Ectodermal cell (in vitro differentiated cells): ENCODE results near the gene NOL12.

Experiments used
- H3K27ac ChIP-seq: 2 replicates; pipeline ENCODE4 v1.7.0; 2013; ENCODE audit warnings: mild to moderate bottlenecking, low read depth, low read length; ENCODE audit not compliant: insufficient read depth, poor library complexity, severe bottlenecking
- H3K27me3 ChIP-seq: 2 replicates; pipeline ENCODE4 v1.7.0; 2013; ENCODE audit warnings: mild to moderate bottlenecking, low read length; ENCODE audit not compliant: insufficient read depth, control insufficient read depth, poor library complexity, severe bottlenecking
- H3K36me3 ChIP-seq: one replicate; pipeline ENCODE4 v1.7.0; 2013; ENCODE audit warnings: low read length; ENCODE audit not compliant: control insufficient read depth, insufficient read depth
- H3K4me1 ChIP-seq: one replicate; pipeline ENCODE4 v1.7.0; 2013; ENCODE audit warnings: low read length; ENCODE audit not compliant: control insufficient read depth, insufficient read depth
- H3K4me3 ChIP-seq: 2 replicates; pipeline ENCODE4 v1.7.0; 2013; ENCODE audit warnings: low read depth, low read length, control low read depth; ENCODE audit not compliant: insufficient read depth
- H3K9me3 ChIP-seq: 2 replicates; pipeline ENCODE4 v1.7.0; 2013; ENCODE audit warnings: mild to moderate bottlenecking, low read length, moderate library complexity; ENCODE audit not compliant: control insufficient read depth
- WGBS, 2 experiments: methylation state at CpG; one replicate each; pipeline ENCODE4 v1.1.7; 2013; ENCODE audit warnings: missing lambda C conversion rate in 2 of 2; 5-methylcytosine and 5-hydroxymethylcytosine counted together

Gene NOL12

GRCh38 chr22:37732699-37733607, 46.8 kb downstream of the NOL12 start:
- no peaks in the 10 kb centered on the region for H3K36me3 ChIP-seq

GRCh38 chr22:37733625-37734401, 47.7 kb downstream of the NOL12 start:
- Histone ChIP-seq H3K36me3 (no peaks in the 10 kb centered on the region), H3K27me3 (no peaks in the 10 kb centered on the region), H3K4me1 (no peaks in the 10 kb centered on the region), H3K27ac (no peak overlapping the region), H3K9me3 (no peaks in the 10 kb centered on the region), H3K4me3 (no peak overlapping the region)
- 86 to 88% methylated on average over 11 of the region's 11 CpGs for WGBS, 2 experiments

More at GRCh38 chr22:37732699-37733607, 46.8 kb downstream of the NOL12 start:
- Histone ChIP-seq H3K4me3 (no peak overlapping the region), H3K9me3 (no peaks in the 10 kb centered on the region), H3K4me1 (no peaks in the 10 kb centered on the region), H3K27ac (no peak overlapping the region), H3K27me3 (no peaks in the 10 kb centered on the region)
- 85 to 86% methylated on average over 19 of the region's 19 CpGs for WGBS, 2 experiments

- Histone ChIP-seq H3K9me3 (no peaks in the 10 kb centered on the region), H3K36me3 (no peaks in the 10 kb centered on the region), H3K4me1 (no peaks in the 10 kb centered on the region), H3K4me3 (no peak overlapping the region), H3K27ac (no peak overlapping the region), H3K27me3 (no peaks in the 10 kb centered on the region)
- 92 to 96% methylated on average over 6 of the region's 6 CpGs for WGBS, 2 experiments
These were observed 48.2 kb downstream of the NOL12 start for GRCh38 chr22:37734402-37734700.

- Histone ChIP-seq H3K27me3 (no peaks in the 10 kb centered on the region), H3K4me1 (no peaks in the 10 kb centered on the region), H3K9me3 (no peaks in the 10 kb centered on the region), H3K27ac (no peak overlapping the region), H3K36me3 (no peaks in the 10 kb centered on the region), H3K4me3 (no peak overlapping the region)
- 64 to 66% methylated on average over 16 of the region's 16 CpGs for WGBS, 2 experiments
These were observed 48.9 kb downstream of the NOL12 start for GRCh38 chr22:37734964-37735451.

GRCh38 chr22:37739035-37739434, 52.9 kb downstream of the NOL12 start:
- Histone ChIP-seq H3K27me3 (no peaks in the 10 kb centered on the region), H3K36me3 (no peaks in the 10 kb centered on the region), H3K4me1 (peaks cover 5% of the 10 kb centered on the region), H3K27ac (no peak overlapping the region), H3K9me3 (no peaks in the 10 kb centered on the region), H3K4me3 (no peak overlapping the region)
- 84 to 85% methylated on average over 12 of the region's 12 CpGs for WGBS, 2 experiments

GRCh38 chr22:37739611-37740049, 53.5 kb downstream of the NOL12 start:
- Histone ChIP-seq H3K36me3 (no peaks in the 10 kb centered on the region), H3K27me3 (no peaks in the 10 kb centered on the region), H3K4me1 (peaks cover 5% of the 10 kb centered on the region), H3K9me3 (no peaks in the 10 kb centered on the region), H3K27ac (no peak overlapping the region), H3K4me3 (no peak overlapping the region)
- WGBS, 2 experiments = 93% methylated on average over 17 of the region's 17 CpGs

- Histone ChIP-seq H3K27me3 (no peaks in the 10 kb centered on the region), H3K4me3 (no peak overlapping the region), H3K27ac (no peak overlapping the region), H3K36me3 (no peaks in the 10 kb centered on the region), H3K9me3 (no peaks in the 10 kb centered on the region), H3K4me1 (peaks cover 11% of the 10 kb centered on the region)
- whole genome bisulfite sequencing, 2 experiments = 84 to 85% methylated on average over 22 of the region's 22 CpGs
These were observed 54.5 kb downstream of the NOL12 start for GRCh38 chr22:37740455-37741311.

- Histone ChIP-seq H3K9me3 (no peaks in the 10 kb centered on the region), H3K4me3 (no peak overlapping the region), H3K27ac (no peak overlapping the region), H3K27me3 (no peaks in the 10 kb centered on the region), H3K36me3 (no peaks in the 10 kb centered on the region), H3K4me1 (peaks cover 11% of the 10 kb centered on the region)
- 77 to 86% methylated on average over 9 of the region's 9 CpGs for WGBS, 2 experiments
These were observed 55.2 kb downstream of the NOL12 start for GRCh38 chr22:37741312-37741795.

GRCh38 chr22:37742376-37743171, 56.4 kb downstream of the NOL12 start:
- 89 to 90% methylated on average over 16 of the region's 16 CpGs for WGBS, 2 experiments
- Histone ChIP-seq H3K27me3 (no peaks in the 10 kb centered on the region), H3K27ac (no peak overlapping the region)

More at GRCh38 chr22:37742376-37743171, 56.4 kb downstream of the NOL12 start:
- H3K9me3 ChIP-seq = no peaks in the 10 kb centered on the region
- no peak overlapping the region for H3K4me3 ChIP-seq
- peaks cover 11% of the 10 kb centered on the region for H3K4me1 ChIP-seq
- no peaks in the 10 kb centered on the region for H3K36me3 ChIP-seq
